HG03066 (cell line): Measurements from ENCODE around the gene P2RY2.
A peak's percentile ranks its signal among the peaks of the same experiment; 100 is the strongest.
"Not testable (repeated sequence)": the region's sequence is repeated elsewhere in the genome, so short reads cannot be mapped to it uniquely, and the experiment has no call there.

Source experiments
- ATAC-seq: cut with Tn5 transposase; IDR thresholded peaks from one replicate; pipeline ENCODE4 v1.9.1; 2021; ENCODE audit warnings: low read depth; ENCODE audit not compliant: unreplicated experiment

Gene P2RY2

GRCh38 chr11:73186886-73187285 lies 31.2 kb upstream of the P2RY2 start:
- ATAC-seq, result no peak

- ATAC-seq, result no peak
Measured at GRCh38 chr11:73187854-73188253, 30.2 kb upstream of the P2RY2 start.

GRCh38 chr11:73188301-73188700 lies 29.8 kb upstream of the P2RY2 start:
- ATAC-seq, result no peak

- no peak for ATAC-seq
Measured at GRCh38 chr11:73189315-73189714, 28.8 kb upstream of the P2RY2 start.

- no peak for ATAC-seq
Measured at GRCh38 chr11:73189723-73190556, 28.1 kb upstream of the P2RY2 start.

- no peak for ATAC-seq
Measured at GRCh38 chr11:73190557-73190885, 27.6 kb upstream of the P2RY2 start.

GRCh38 chr11:73191151-73191550 lies 26.9 kb upstream of the P2RY2 start:
- ATAC-seq, result no peak

- no peak for ATAC-seq
Measured at GRCh38 chr11:73192272-73192671, 25.8 kb upstream of the P2RY2 start.

- ATAC-seq, result peak; percentile 56
Measured at GRCh38 chr11:73193251-73194033, 24.6 kb upstream of the P2RY2 start.

GRCh38 chr11:73194034-73194507 lies 24.0 kb upstream of the P2RY2 start:
- ATAC-seq, result no peak

- ATAC-seq, result no peak
Measured at GRCh38 chr11:73194593-73194992, 23.5 kb upstream of the P2RY2 start.

GRCh38 chr11:73195191-73196007 lies 22.7 kb upstream of the P2RY2 start:
- no peak for ATAC-seq

- no peak for ATAC-seq
Measured at GRCh38 chr11:73196576-73196975, 21.5 kb upstream of the P2RY2 start.

GRCh38 chr11:73197348-73197747 lies 20.7 kb upstream of the P2RY2 start:
- no peak for ATAC-seq

- not testable (repeated sequence) for ATAC-seq
Measured at GRCh38 chr11:73197787-73198186, 20.3 kb upstream of the P2RY2 start.

- ATAC-seq, result no peak
Measured at GRCh38 chr11:73198677-73199076, 19.4 kb upstream of the P2RY2 start.

- no peak for ATAC-seq
Measured at GRCh38 chr11:73199446-73199845, 18.6 kb upstream of the P2RY2 start.

- no peak for ATAC-seq
Measured at GRCh38 chr11:73200256-73200655, 17.8 kb upstream of the P2RY2 start.

GRCh38 chr11:73201249-73201648 lies 16.8 kb upstream of the P2RY2 start:
- ATAC-seq, result no peak

- ATAC-seq, result no peak
Measured at GRCh38 chr11:73201888-73202780, 15.9 kb upstream of the P2RY2 start.
